ENCODE data around the gene FAHD2B.
"Not testable (repeated sequence)": the region's sequence is repeated elsewhere in the genome, so short reads cannot be mapped to it uniquely, and the experiment has no call there.

Gene FAHD2B

GRCh38 chr2:97068722-97069121 is 26.0 kb downstream of the FAHD2B start:
- H3K4me3 ChIP-seq, H3K27ac ChIP-seq: not testable (repeated sequence)

GRCh38 chr2:97068074-97068473 is 26.6 kb downstream of the FAHD2B start:
- Histone ChIP-seq H3K4me3 (no peak overlapping the region), H3K27ac (no peak overlapping the region)

- H3K4me3 ChIP-seq, result no peak overlapping the region
- H3K27ac ChIP-seq, result no peak overlapping the region
Measured at GRCh38 chr2:97067279-97068004, 27.2 kb downstream of the FAHD2B start.

GRCh38 chr2:97066030-97066429 is 28.7 kb downstream of the FAHD2B start:
- not testable (repeated sequence) for H3K27ac ChIP-seq, H3K4me3 ChIP-seq

- not testable (repeated sequence) for H3K4me3 ChIP-seq, H3K27ac ChIP-seq
Measured at GRCh38 chr2:97062020-97062419, 32.7 kb downstream of the FAHD2B start.

GRCh38 chr2:97059782-97060181 is 34.9 kb downstream of the FAHD2B start:
- H3K4me3 ChIP-seq, result not testable (repeated sequence)

GRCh38 chr2:97056150-97056549 is 38.5 kb downstream of the FAHD2B start:
- H3K4me3 ChIP-seq, H3K27ac ChIP-seq: not testable (repeated sequence)

More at GRCh38 chr2:97059782-97060181, 34.9 kb downstream of the FAHD2B start:
- not testable (repeated sequence) for H3K27ac ChIP-seq

- not testable (repeated sequence) for H3K4me3 ChIP-seq, H3K27ac ChIP-seq
Measured at GRCh38 chr2:97050032-97050431, 44.6 kb downstream of the FAHD2B start.

GRCh38 chr2:97048448-97048847 is 46.2 kb downstream of the FAHD2B start:
- not testable (repeated sequence) for H3K4me3 ChIP-seq, H3K27ac ChIP-seq

GRCh38 chr2:97046676-97047075 is 48.0 kb downstream of the FAHD2B start:
- H3K4me3 ChIP-seq, H3K27ac ChIP-seq: not testable (repeated sequence)

- not testable (repeated sequence) for H3K27ac ChIP-seq, H3K4me3 ChIP-seq
Measured at GRCh38 chr2:97045895-97046499, 48.7 kb downstream of the FAHD2B start.
